Naive B cell (primary cell): Measurements from ENCODE around the gene TMC4. TPM values are rescaled to one million over a fixed set of nuclear protein-coding genes. Genes with fewer than 3 reads are reported as not detected.

Experiments used
- ATAC-seq, 2 donors: fragments of 150-1000 bp; cut with Tn5 transposase; 2 replicates each; pipeline ENCODE4 v1.10.0; 2021; ENCODE audit warnings: low read depth in 2 of 2, mild to moderate bottlenecking in 2 of 2, moderate library complexity in 2 of 2
- DNase-seq: peaks from one replicate; pipeline ENCODE4 v3.0.0; 2022
- H3K27ac Mint-ChIP-seq, 6 donors: one replicate each; pipeline ENCODE4 v1.8.0; 2020 to 2022; ENCODE audit warnings: mild to moderate bottlenecking in 6 of 6, mixed read lengths in 6 of 6, moderate library complexity in 5 of 6, inconsistent platforms in 2 of 6
- H3K27me3 Mint-ChIP-seq, 3 donors: one replicate each; pipeline ENCODE4 v1.8.0; 2021 to 2022; ENCODE audit warnings: mixed read lengths in 3 of 3, mild to moderate bottlenecking in 1 of 3
- H3K36me3 Mint-ChIP-seq, 2 donors: one replicate each; pipeline ENCODE4 v1.8.0; 2020 to 2022; ENCODE audit warnings: mixed read lengths in 2 of 2, inconsistent platforms in 1 of 2, mild to moderate bottlenecking in 1 of 2
- H3K4me1 Mint-ChIP-seq, 3 donors: one replicate each; pipeline ENCODE4 v1.8.0; 2020 to 2022; ENCODE audit warnings: mixed read lengths in 3 of 3, inconsistent platforms in 1 of 3, mild to moderate bottlenecking in 1 of 3, moderate library complexity in 1 of 3
- H3K4me3 Mint-ChIP-seq, 8 donors: one replicate each; pipeline ENCODE4 v1.8.0; 2020 to 2022; ENCODE audit warnings: mild to moderate bottlenecking in 8 of 8, mixed read lengths in 8 of 8, moderate library complexity in 8 of 8, inconsistent platforms in 2 of 8
- H3K9me3 Mint-ChIP-seq, 7 donors: one replicate each; pipeline ENCODE4 v1.8.0; 2020 to 2022; ENCODE audit warnings: mixed read lengths in 7 of 7, mild to moderate bottlenecking in 5 of 7, inconsistent platforms in 2 of 7, moderate library complexity in 1 of 7
- polyA plus RNA-seq, 6 donors: library from polyadenylated mRNA; unstranded; fragments of 300-500 nt; fragmentation: Illumina TruSeq; gene quantifications; one replicate each; pipeline ENCODE4 v1.2.3, GENCODE V29; 2021; ENCODE audit warnings: low read depth in 6 of 6

Gene TMC4
- polyA plus RNA-seq, 6 donors from 2014 or later, result not detected

- peak overlapping the region in 6 of 8 donors; percentile 44 to 70 (median 50) for H3K4me3 Mint-ChIP-seq
- no peak for DNase-seq
These were observed 8.4 kb downstream of the TMC4 start for GRCh38 chr19:54164369-54165068.

DNA sequence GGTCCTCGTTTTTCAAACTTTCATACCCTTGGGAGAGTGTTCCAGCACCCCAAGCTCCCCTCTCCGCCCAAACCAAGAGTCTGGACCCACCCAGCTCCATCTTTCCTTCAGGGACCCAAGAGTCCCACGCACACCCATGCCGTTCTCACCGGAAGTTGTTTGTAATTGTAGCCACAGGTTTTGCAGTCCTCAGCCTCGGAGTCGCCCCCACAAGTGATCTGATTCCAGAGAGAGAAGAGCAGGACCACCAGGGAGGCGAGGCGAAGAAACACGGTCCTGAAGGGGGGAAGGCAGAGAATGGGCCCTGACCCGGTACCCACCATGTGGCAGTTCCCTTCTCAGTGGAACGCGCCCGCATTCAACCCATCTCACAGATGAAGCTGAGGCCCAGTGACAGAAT, 10.1 kb downstream of the TMC4 start:
- Mint-ChIP-seq H3K4me3 (peak overlapping the region; percentile 77 to 95 (median 90)), H3K9me3 (peaks cover 0 to 3% (median 0%) of the 10 kb centered on the region in 7 donors), H3K4me1 (peaks cover 44 to 66% (median 60%) of the 10 kb centered on the region in 3 donors), H3K27me3 (peaks cover 3 to 36% (median 24%) of the 10 kb centered on the region in 3 donors), H3K36me3 (no peaks in the 10 kb centered on the region), H3K27ac (peak overlapping the region in 2 of 6 donors; percentile 7 to 63)
- DNase-seq (no peak), ATAC-seq (no peak)

More at GRCh38 chr19:54164369-54165068, 8.4 kb downstream of the TMC4 start:
- Mint-ChIP-seq H3K27me3 (peaks cover 3 to 41% (median 24%) of the 10 kb centered on the region in 3 donors), H3K36me3 (no peaks in the 10 kb centered on the region), H3K4me1 (peaks cover 39 to 58% (median 56%) of the 10 kb centered on the region in 3 donors), H3K9me3 (peaks cover 0 to 3% (median 0%) of the 10 kb centered on the region in 7 donors), H3K27ac (no peak overlapping the region)
- ATAC-seq, result no peak

GRCh38 chr19:54162241-54162805, 10.6 kb downstream of the TMC4 start:
- H3K9me3 Mint-ChIP-seq, result peaks cover 0 to 3% (median 0%) of the 10 kb centered on the region in 7 donors
- DNase-seq (peak; percentile 84), ATAC-seq (peak; percentile 24)
- peaks cover 3 to 36% (median 24%) of the 10 kb centered on the region in 3 donors for H3K27me3 Mint-ChIP-seq
- H3K4me1 Mint-ChIP-seq, result peaks cover 44 to 71% (median 60%) of the 10 kb centered on the region in 3 donors
- H3K27ac Mint-ChIP-seq, result peak overlapping the region in 5 of 6 donors; percentile 39 to 94 (median 63)
- no peaks in the 10 kb centered on the region for H3K36me3 Mint-ChIP-seq
- peak overlapping the region; percentile 80 to 95 (median 91) for H3K4me3 Mint-ChIP-seq

DNA sequence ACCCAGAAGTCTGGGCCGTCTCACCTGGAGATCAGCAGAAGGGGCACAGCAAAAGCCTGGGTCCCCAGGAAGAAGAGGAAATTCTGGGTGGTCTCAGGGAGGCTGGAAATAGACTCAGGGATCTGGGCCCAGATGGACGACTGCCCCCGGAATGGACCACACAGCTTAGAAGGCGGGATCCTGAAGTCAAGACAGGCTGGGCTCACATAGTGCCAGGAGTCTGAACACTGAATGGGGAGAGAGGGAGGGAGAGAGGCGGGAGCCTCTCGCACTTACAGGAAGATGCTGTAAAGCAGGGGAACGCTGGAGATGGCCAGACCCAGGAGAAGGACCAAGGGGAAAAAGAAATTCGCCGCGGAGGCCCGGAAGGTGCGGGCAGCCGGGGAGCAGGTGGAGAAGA, 12.1 kb downstream of the TMC4 start:
- Mint-ChIP-seq H3K9me3 (peaks cover 0 to 3% (median 0%) of the 10 kb centered on the region in 7 donors), H3K36me3 (peaks cover 0 to 7% of the 10 kb centered on the region in 2 donors), H3K4me1 (peaks cover 50 to 73% (median 67%) of the 10 kb centered on the region in 3 donors), H3K27me3 (peaks cover 3 to 28% (median 20%) of the 10 kb centered on the region in 3 donors), H3K27ac (peak overlapping the region in 3 of 6 donors; percentile 35 to 97 (median 92)), H3K4me3 (peak overlapping the region in 7 of 8 donors; percentile 86 to 100 (median 98))
- no peak for ATAC-seq
- DNase-seq, result no peak

- H3K9me3 Mint-ChIP-seq, result peaks cover 0 to 3% (median 0%) of the 10 kb centered on the region in 7 donors
- peaks cover 50 to 72% (median 66%) of the 10 kb centered on the region in 3 donors for H3K4me1 Mint-ChIP-seq
- ATAC-seq (no peak), DNase-seq (no peak)
- peak overlapping the region; percentile 90 to 100 (median 99) for H3K4me3 Mint-ChIP-seq
- peaks cover 3 to 22% (median 15%) of the 10 kb centered on the region in 3 donors for H3K27me3 Mint-ChIP-seq
- peak overlapping the region; percentile 92 to 99 (median 97) for H3K27ac Mint-ChIP-seq
- peaks cover 0 to 7% of the 10 kb centered on the region in 2 donors for H3K36me3 Mint-ChIP-seq
These were observed 12.7 kb downstream of the TMC4 start for GRCh38 chr19:54160182-54160811.

DNA sequence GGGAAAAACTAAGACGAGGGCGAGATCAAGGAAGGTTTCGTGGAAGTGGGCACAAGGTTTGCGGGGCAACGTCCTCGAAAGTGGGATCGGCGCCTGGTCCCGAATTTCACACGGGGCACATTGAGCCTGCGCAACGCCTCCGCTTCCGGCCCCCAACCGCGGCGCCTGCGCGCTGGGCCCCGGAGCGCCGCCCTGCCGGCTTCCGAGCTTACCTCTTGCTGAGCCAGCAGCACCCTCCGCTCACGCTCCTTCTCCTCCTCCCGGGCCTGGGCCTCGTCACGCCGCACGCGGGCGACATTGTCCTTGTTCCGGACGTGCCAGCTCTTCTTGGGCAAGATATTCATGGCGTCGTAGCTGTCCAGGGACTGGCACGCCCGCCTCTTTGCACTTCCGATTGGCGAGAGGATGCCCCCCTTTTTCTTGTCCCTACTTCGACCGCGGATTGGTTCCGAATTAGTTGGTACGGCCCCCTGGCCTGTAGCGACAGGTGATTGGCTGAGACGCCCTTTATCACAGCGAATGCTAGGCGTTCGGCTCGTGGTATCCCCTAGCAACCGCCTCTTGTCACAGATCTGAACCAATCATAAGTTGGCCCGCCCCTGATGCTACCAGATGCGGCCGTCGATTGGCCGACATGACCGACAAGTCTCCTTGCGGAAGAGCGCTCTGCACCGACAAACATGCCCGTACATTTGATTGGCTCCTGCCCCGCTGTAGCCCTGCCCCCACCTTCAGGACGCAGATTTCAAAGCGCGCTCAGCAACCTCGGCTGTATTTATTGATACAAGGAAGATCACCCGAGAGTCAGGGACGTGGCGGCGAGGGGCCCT, 13.4 kb downstream of the TMC4 start, which contains the start of gene LENG1:
Gene LENG1 (minus strand): TSS at position 370 of the 830 bp plus-strand sequence. CDS start 26 bp downstream, at position 344.
- ATAC-seq, result peak; percentile 87 to 89
- DNase-seq, result peak; percentile 99
- Mint-ChIP-seq H3K27ac (peak within 1 kb of the TSS; percentile 92 to 100 (median 98)), H3K4me1 (peaks cover 49 to 67% (median 59%) of the 10 kb centered on the region in 3 donors), H3K36me3 (peaks cover 0 to 7% of the 10 kb centered on the region in 2 donors), H3K4me3 (peak within 1 kb of the TSS; percentile 90 to 100 (median 99)), H3K27me3 (peaks cover 3 to 15% (median 7%) of the 10 kb centered on the region in 3 donors), H3K9me3 (peaks cover 0 to 3% (median 0%) of the 10 kb centered on the region in 7 donors)

DNA sequence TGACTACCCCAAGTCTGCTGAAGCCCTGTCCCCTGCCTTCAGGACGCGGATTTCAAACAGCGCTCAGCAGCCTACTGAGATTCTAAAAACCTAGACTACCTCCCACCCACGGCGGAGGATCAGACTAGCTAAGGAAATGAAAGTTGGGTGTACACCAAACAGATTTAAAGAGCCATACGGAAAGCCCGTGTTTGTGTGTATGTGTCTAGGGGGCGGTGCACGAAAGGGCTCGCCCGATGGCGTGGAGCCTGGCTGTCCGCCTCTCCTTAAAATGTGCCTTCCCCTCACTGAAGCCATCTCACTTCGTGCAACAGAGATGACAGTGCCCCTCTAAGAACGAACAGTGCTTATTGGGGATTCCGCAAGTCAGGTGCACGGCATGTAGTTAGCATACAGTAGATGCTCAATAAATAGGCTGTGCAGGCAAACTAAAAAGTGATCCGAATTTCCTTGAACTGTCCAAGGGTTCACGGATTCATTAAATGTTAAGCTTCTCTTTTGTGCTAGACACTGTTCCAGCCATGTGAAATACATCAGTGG, 14.1 kb downstream of the TMC4 start:
- Mint-ChIP-seq H3K4me1 (peaks cover 43 to 60% (median 55%) of the 10 kb centered on the region in 3 donors), H3K27me3 (peaks cover under 1 to 8% (median 3%) of the 10 kb centered on the region in 3 donors), H3K9me3 (peaks cover 0 to 3% (median 0%) of the 10 kb centered on the region in 7 donors), H3K4me3 (peak overlapping the region; percentile 90 to 100 (median 99)), H3K27ac (peak overlapping the region in 5 of 6 donors; percentile 17 to 98 (median 92)), H3K36me3 (peaks cover 0 to 7% of the 10 kb centered on the region in 2 donors)
- no peak for ATAC-seq
- no peak for DNase-seq

GRCh38 chr19:54156953-54157352, 16.0 kb downstream of the TMC4 start:
- DNase-seq, result no peak
- H3K27ac Mint-ChIP-seq, result peak overlapping the region in 2 of 6 donors; percentile 31 to 55
- peaks cover 0 to 2% (median 0%) of the 10 kb centered on the region in 7 donors for H3K9me3 Mint-ChIP-seq
- peaks cover 0 to 17% of the 10 kb centered on the region in 2 donors for H3K36me3 Mint-ChIP-seq
- ATAC-seq, result no peak
- peak overlapping the region in 6 of 8 donors; percentile 27 to 84 (median 66) for H3K4me3 Mint-ChIP-seq
- peaks cover 38 to 45% (median 44%) of the 10 kb centered on the region in 3 donors for H3K4me1 Mint-ChIP-seq
- H3K27me3 Mint-ChIP-seq, result no peaks in the 10 kb centered on the region

DNA sequence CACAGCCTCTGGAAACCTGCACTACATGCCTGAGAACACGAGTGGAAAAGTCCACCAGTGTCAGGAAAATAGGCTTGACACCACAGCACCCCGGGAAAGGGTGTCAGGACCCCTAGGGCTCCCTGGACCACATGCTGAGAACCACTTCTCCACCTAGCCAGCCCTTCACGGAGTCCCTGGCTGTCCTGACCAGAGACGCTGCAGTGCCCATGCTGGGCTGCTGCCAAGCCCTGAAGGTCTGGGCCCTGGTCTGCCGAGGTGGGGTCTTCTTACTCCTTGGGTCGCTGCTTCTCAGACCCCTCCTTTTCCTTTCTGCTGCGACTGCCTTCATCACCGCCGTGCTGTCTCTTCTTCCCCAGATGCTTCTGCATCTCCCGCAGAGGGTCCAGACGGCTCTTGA, 16.5 kb downstream of the TMC4 start:
- Mint-ChIP-seq H3K4me3 (peak overlapping the region in 1 of 8 donors; percentile 80), H3K27ac (peak overlapping the region in 2 of 6 donors; percentile 31 to 55), H3K27me3 (no peaks in the 10 kb centered on the region), H3K4me1 (peaks cover 38 to 40% (median 40%) of the 10 kb centered on the region in 3 donors), H3K36me3 (peaks cover 0 to 17% of the 10 kb centered on the region in 2 donors), H3K9me3 (peaks cover 0 to 2% (median 0%) of the 10 kb centered on the region in 7 donors)
- ATAC-seq (no peak), DNase-seq (no peak)

DNA sequence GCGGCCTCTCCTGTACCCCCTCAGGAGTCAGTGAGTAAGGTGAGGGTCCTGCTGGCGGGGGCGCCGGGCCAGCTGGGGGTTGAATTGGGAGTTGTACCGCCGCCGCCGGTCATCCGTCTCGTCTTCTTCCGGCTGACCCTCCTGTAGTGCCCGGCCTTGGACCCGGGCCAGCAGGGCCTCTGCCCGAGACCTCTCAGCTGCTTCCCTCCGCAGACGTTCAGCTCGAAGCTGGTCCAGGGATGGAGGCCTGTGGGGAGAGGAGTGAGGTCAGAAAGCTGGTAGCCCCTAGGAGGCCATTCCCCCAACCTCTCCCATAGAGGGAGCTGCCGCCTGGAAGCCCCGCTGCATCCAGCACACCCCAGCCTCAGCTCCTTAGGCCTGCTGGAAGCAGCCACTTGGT, 17.3 kb downstream of the TMC4 start:
- Mint-ChIP-seq H3K27ac (no peak overlapping the region), H3K4me3 (peak overlapping the region in 2 of 8 donors; percentile 24 to 28), H3K27me3 (no peaks in the 10 kb centered on the region), H3K9me3 (peaks cover 0 to 2% (median 0%) of the 10 kb centered on the region in 7 donors), H3K36me3 (peaks cover 0 to 17% of the 10 kb centered on the region in 2 donors), H3K4me1 (peaks cover 33 to 34% (median 34%) of the 10 kb centered on the region in 3 donors)
- no peak for ATAC-seq
- DNase-seq, result no peak

- DNase-seq (no peak), ATAC-seq (no peak)
- peaks cover 27 to 30% (median 28%) of the 10 kb centered on the region in 3 donors for H3K4me1 Mint-ChIP-seq
- no peaks in the 10 kb centered on the region for H3K27me3 Mint-ChIP-seq
- no peak overlapping the region for H3K4me3 Mint-ChIP-seq
- H3K27ac Mint-ChIP-seq, result peak overlapping the region in 3 of 6 donors; percentile 12 to 57 (median 25)
- peaks cover 0 to 21% of the 10 kb centered on the region in 2 donors for H3K36me3 Mint-ChIP-seq
- peaks cover 0 to 2% (median 0%) of the 10 kb centered on the region in 7 donors for H3K9me3 Mint-ChIP-seq
These were observed 18.2 kb downstream of the TMC4 start for GRCh38 chr19:54154603-54155345.
